MM.1S (cell line): Measurements from ENCODE around the gene CCDC150.

Experiments
- EZH2 ChIP-seq: fragments of 300-600 bp; sonication (generic); optimal IDR thresholded peaks from 2 replicates; pipeline ENCODE3; 2017; ENCODE audit warnings: low read depth, mild to moderate bottlenecking, antibody characterized with exemption, low read length, mixed read lengths
- TF ChIP-seq, protein P1 (sequence below): fragments of 300-600 bp; sonication (generic); IDR thresholded peaks from 2 replicates; pipeline ENCODE4 v1.5.1; 2016; ENCODE audit warnings: antibody characterized with exemption, low read length, mixed read lengths

DNA sequence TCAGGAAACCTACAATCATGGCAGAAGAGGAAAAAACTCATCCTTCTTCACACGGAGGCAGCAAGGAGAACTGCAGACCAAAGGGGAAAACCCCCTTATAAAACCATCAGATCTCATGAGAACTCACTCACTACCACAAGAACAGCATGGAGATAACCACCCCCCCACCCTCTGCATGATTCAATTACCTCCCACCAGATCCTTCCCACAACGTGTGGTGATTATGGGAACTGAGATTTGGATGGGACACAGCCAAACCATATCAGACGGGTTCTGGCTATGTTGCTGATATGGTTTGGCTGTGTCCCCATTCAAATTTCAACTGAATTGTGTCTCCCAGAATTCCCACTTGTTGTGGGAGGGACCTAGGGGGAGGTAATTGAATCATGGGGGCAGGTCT lies 28.7 kb upstream of the CCDC150 start:
- TF ChIP-seq EZH2: no peak
- TF ChIP-seq, protein P1, sequence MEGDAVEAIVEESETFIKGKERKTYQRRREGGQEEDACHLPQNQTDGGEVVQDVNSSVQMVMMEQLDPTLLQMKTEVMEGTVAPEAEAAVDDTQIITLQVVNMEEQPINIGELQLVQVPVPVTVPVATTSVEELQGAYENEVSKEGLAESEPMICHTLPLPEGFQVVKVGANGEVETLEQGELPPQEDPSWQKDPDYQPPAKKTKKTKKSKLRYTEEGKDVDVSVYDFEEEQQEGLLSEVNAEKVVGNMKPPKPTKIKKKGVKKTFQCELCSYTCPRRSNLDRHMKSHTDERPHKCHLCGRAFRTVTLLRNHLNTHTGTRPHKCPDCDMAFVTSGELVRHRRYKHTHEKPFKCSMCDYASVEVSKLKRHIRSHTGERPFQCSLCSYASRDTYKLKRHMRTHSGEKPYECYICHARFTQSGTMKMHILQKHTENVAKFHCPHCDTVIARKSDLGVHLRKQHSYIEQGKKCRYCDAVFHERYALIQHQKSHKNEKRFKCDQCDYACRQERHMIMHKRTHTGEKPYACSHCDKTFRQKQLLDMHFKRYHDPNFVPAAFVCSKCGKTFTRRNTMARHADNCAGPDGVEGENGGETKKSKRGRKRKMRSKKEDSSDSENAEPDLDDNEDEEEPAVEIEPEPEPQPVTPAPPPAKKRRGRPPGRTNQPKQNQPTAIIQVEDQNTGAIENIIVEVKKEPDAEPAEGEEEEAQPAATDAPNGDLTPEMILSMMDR: no peak
